ENCODE results near the gene ADAT2.

DNA sequence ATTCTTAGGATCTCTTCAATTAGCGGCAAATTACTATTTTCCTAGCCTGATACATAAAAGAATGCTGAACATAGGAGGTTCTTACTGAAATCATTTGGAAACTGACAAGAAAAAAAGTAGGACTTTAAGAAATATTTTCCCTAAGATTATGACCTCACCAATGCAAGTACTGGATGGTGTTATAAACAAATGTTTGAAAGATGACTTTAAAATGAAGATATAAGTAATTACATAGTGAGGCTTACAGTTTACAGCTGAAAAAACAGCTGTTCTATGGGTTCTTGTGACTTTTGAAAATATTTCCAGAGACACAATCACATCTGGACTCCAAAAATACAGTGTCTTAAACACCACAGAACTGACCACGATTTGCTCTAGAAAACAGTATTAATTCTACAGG, 64.9 kb downstream of the ADAT2 start:
- TF ChIP-seq, protein P1, sequence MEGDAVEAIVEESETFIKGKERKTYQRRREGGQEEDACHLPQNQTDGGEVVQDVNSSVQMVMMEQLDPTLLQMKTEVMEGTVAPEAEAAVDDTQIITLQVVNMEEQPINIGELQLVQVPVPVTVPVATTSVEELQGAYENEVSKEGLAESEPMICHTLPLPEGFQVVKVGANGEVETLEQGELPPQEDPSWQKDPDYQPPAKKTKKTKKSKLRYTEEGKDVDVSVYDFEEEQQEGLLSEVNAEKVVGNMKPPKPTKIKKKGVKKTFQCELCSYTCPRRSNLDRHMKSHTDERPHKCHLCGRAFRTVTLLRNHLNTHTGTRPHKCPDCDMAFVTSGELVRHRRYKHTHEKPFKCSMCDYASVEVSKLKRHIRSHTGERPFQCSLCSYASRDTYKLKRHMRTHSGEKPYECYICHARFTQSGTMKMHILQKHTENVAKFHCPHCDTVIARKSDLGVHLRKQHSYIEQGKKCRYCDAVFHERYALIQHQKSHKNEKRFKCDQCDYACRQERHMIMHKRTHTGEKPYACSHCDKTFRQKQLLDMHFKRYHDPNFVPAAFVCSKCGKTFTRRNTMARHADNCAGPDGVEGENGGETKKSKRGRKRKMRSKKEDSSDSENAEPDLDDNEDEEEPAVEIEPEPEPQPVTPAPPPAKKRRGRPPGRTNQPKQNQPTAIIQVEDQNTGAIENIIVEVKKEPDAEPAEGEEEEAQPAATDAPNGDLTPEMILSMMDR (IDR thresholded peaks at IDR 0.05; ENCODE audit: insufficient read depth, low read depth, low read length) = no peak
- TF ChIP-seq EZH2 (IDR thresholded peaks at IDR 0.05; ENCODE audit: insufficient read depth, low read length) = no peak

Measured in astrocyte (in vitro differentiated cells and primary cell).